Lower leg skin (tissue), 3 donors: Measurements from ENCODE around the gene IPO11.

Source experiments
- POLR2A ChIP-seq, 2 donors: fragments of 450-650 bp; IDR thresholded peaks; one replicate each; pipeline ENCODE4 v1.6.1; 2016 to 2017; ENCODE audit warnings: antibody characterized with exemption in 2 of 2, mild to moderate bottlenecking in 1 of 2, moderate library complexity in 1 of 2
- TF ChIP-seq, protein P1 (sequence below), 3 donors: fragments of 450-650 bp; IDR thresholded peaks; one replicate each; pipeline ENCODE4 v1.5.1; 2016; ENCODE audit warnings: antibody characterized with exemption in 3 of 3, mild to moderate bottlenecking in 3 of 3, moderate library complexity in 2 of 3

DNA sequence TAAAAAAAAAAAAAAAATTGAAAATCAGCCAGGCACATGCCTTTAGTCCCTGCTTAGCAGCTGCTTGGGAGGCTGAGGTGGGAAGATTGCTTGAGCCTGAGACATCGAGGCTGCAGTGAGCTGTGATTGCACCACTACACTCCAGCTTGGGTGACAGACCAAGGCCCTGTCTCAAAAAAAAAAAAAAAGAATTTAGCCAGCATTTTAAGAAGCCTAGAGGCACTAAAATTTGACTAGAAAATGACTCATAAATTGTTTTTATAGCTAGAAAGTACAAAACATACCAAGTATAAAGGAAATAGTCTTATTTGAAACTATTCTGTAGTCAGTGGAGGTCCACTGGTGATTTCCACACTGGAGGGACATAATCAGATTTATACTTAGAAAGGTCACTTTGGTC lies 183.5 kb downstream of the IPO11 start:
- TF ChIP-seq, protein P1, sequence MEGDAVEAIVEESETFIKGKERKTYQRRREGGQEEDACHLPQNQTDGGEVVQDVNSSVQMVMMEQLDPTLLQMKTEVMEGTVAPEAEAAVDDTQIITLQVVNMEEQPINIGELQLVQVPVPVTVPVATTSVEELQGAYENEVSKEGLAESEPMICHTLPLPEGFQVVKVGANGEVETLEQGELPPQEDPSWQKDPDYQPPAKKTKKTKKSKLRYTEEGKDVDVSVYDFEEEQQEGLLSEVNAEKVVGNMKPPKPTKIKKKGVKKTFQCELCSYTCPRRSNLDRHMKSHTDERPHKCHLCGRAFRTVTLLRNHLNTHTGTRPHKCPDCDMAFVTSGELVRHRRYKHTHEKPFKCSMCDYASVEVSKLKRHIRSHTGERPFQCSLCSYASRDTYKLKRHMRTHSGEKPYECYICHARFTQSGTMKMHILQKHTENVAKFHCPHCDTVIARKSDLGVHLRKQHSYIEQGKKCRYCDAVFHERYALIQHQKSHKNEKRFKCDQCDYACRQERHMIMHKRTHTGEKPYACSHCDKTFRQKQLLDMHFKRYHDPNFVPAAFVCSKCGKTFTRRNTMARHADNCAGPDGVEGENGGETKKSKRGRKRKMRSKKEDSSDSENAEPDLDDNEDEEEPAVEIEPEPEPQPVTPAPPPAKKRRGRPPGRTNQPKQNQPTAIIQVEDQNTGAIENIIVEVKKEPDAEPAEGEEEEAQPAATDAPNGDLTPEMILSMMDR (IDR thresholded peaks at IDR 0.05): no peak
- TF ChIP-seq POLR2A (IDR thresholded peaks at IDR 0.05): no peak
